ENCODE measurements around the gene HOMER2. TPM values are rescaled to one million over a fixed set of nuclear protein-coding genes. Genes with fewer than 3 reads are reported as not detected.

The HOMER2 gene
- polyA plus RNA-seq, 1 experiment = 0.83 TPM

- DNase-seq (ENCODE audit: low read depth) = no peak
- Histone ChIP-seq H3K36me3 (ENCODE audit: control insufficient read depth, insufficient read depth, low read length) (no peaks in the 10 kb centered on the region), H3K27me3 (ENCODE audit: control insufficient read depth, insufficient read depth, low read length) (no peaks in the 10 kb centered on the region), H3K4me3 (ENCODE audit: low read depth, low read length) (peak overlapping the region; percentile 89)
- ChIA-PET POLR2A (no interaction called here), CTCF (interaction anchor here (0.8 to 2.1 kb wide), 3 partner anchors 116 to 280 kb away, joined by 3 to 6 read pairs (median 5); partner anchors contain the start of gene RPS17)
- TF ChIP-seq CTCF (IDR thresholded peaks at IDR 0.05; ENCODE audit: insufficient read depth, low read depth, low read length) = no peak
Observed at GRCh38 chr15:82810890-82811426, 141.6 kb downstream of the HOMER2 start.

GRCh38 chr15:82810061-82810889, 142.2 kb downstream of the HOMER2 start:
- H3K36me3 ChIP-seq (ENCODE audit: control insufficient read depth, insufficient read depth, low read length) = no peaks in the 10 kb centered on the region
- ChIA-PET POLR2A (no interaction called here), CTCF (interaction anchor here (0.6 to 2.1 kb wide), 4 partner anchors 115 to 280 kb away, joined by 3 to 6 read pairs (median 4); partner anchors contain the start of gene RPS17)
- no peak for DNase-seq (ENCODE audit: low read depth)
- H3K4me3 ChIP-seq (ENCODE audit: low read depth, low read length) = peak overlapping the region; percentile 89
- TF ChIP-seq CTCF (IDR thresholded peaks at IDR 0.05; ENCODE audit: insufficient read depth, low read depth, low read length) = no peak
- no peaks in the 10 kb centered on the region for H3K27me3 ChIP-seq (ENCODE audit: control insufficient read depth, insufficient read depth, low read length)

DNA sequence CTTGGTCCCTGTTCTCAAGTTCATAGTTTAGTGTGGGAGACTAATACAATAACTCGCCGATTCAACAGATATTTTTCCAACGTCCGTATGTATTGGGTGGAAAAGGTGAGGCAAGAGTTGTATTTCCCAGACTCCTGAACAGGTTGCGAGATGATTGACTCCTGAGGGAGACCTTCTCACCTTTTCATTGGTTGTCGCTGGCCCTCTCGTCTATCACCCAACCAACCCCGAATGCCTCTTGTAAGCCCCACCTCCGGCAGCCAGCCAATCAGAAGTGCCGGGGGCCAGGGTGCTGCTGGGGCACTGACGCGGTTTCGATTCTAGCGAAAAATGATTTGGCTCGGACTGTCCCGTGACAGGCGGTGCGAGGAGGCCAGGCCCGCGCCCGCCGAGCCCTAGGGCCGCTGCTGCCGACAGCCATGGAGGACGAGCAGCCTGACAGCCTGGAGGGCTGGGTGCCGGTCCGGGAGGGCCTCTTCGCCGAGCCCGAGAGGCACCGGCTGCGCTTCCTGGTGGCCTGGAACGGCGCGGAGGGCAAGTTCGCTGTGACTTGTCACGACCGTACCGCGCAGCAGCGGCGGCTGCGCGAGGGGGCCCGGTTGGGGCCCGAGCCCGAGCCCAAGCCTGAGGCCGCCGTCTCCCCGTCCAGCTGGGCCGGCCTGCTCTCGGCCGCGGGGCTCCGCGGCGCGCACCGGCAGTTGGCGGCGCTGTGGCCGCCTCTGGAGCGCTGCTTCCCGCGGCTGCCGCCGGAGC, 143.0 kb downstream of the HOMER2 start, which contains the start of gene WHAMM:
TSS of gene WHAMM (plus strand) at position 321 of the 753 bp plus-strand sequence. CDS start at position 420, 99 bp downstream.
- ChIA-PET POLR2A (no interaction called here), CTCF (interaction anchor here (1.1 to 2.1 kb wide), 2 partner anchors 114 to 270 kb away, joined by 5 to 6 read pairs; partner anchors contain the start of gene RPS17)
- H3K36me3 ChIP-seq (ENCODE audit: control insufficient read depth, insufficient read depth, low read length) = no peaks in the 10 kb centered on the region
- no peak for TF ChIP-seq CTCF (IDR thresholded peaks at IDR 0.05; ENCODE audit: insufficient read depth, low read depth, low read length)
- peak; percentile 90 for DNase-seq (ENCODE audit: low read depth)
- H3K27me3 ChIP-seq (ENCODE audit: control insufficient read depth, insufficient read depth, low read length) = no peaks in the 10 kb centered on the region
- H3K4me3 ChIP-seq (ENCODE audit: low read depth, low read length) = peak within 1 kb of the TSS; percentile 89

- ChIA-PET CTCF (no interaction called here), POLR2A (no interaction called here)
- Histone ChIP-seq H3K36me3 (ENCODE audit: control insufficient read depth, insufficient read depth, low read length) (no peaks in the 10 kb centered on the region), H3K27me3 (ENCODE audit: control insufficient read depth, insufficient read depth, low read length) (no peaks in the 10 kb centered on the region), H3K4me3 (ENCODE audit: low read depth, low read length) (no peak overlapping the region)
- DNase-seq (ENCODE audit: low read depth) = no peak
- TF ChIP-seq CTCF (IDR thresholded peaks at IDR 0.05; ENCODE audit: insufficient read depth, low read depth, low read length) = no peak
Observed at GRCh38 chr15:82808634-82809041, 143.9 kb downstream of the HOMER2 start.

All from BJ (cell line).